Frontal cortex (tissue), 4 donors: ENCODE measurements around the gene LDHAL6B. TPM values are rescaled to one million over a fixed set of nuclear protein-coding genes. Genes with fewer than 3 reads are reported as not detected.

Source experiments
- DNase-seq, 2 donors: peaks; one replicate each; pipeline ENCODE4 v3.0.0; 2012; ENCODE audit warnings: low spot score in 2 of 2
- FAIRE-seq: peaks from 2 replicates; lab custom pipeline; 2012; peaks lifted over from hg19 to GRCh38; lab: Jason Lieb, UNC
- total RNA-seq: library from RNA; depleted of rRNA; stranded (reverse); fragments of >200 nt; gene quantifications from one replicate; pipeline ENCODE4 v1.2.3, GENCODE V29; 2014
- donor health status: control.
- donor health status: control.
- donor health status: control.

The LDHAL6B gene
- total RNA-seq, 1 donor from 2014 or later, result not detected

- FAIRE-seq, result no peak
These were observed 612 bp upstream of the LDHAL6B start for GRCh38 chr15:59205839-59206622.

DNA sequence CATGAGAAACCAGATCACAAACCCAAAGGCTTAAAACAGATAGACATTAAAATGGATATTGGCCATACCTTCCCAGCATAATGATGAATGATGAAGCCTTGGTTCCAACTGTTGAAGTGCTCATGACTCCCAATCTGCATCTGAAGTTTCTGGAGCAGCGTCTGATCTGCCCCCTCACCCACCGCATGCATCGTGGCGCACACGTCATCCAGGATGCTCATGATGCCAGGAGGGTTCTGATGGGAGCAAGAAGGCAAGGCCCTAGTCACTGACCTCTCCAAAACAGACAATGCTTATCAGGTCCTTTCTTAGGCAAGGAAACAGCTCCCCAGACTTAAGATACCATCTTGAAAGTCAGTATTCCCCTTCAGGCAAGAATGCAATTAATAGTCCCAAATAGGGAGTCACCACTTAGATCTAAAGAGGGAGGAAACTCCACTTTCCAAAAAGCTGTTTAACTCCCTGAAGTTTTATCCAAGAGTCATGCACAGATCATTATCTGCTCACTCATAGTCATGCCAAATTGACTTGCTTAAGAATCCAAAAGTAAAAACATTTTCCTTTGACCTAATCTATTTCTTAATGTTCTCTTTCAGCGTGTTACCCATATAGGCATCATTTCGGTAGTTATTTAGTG, 2.1 kb downstream of the LDHAL6B start:
- FAIRE-seq, result no peak
- DNase-seq, result no peak

More at GRCh38 chr15:59205839-59206622, 612 bp upstream of the LDHAL6B start:
- no peak for DNase-seq

- no peak for FAIRE-seq
These were observed 3.5 kb downstream of the LDHAL6B start for GRCh38 chr15:59210186-59210585.

GRCh38 chr15:59216911-59217310, 10.3 kb downstream of the LDHAL6B start:
- DNase-seq (no peak), FAIRE-seq (no peak)

More at GRCh38 chr15:59210186-59210585, 3.5 kb downstream of the LDHAL6B start:
- DNase-seq, result no peak

- no peak for FAIRE-seq
- DNase-seq, result no peak
These were observed 11.3 kb downstream of the LDHAL6B start for GRCh38 chr15:59217876-59218498.

DNA sequence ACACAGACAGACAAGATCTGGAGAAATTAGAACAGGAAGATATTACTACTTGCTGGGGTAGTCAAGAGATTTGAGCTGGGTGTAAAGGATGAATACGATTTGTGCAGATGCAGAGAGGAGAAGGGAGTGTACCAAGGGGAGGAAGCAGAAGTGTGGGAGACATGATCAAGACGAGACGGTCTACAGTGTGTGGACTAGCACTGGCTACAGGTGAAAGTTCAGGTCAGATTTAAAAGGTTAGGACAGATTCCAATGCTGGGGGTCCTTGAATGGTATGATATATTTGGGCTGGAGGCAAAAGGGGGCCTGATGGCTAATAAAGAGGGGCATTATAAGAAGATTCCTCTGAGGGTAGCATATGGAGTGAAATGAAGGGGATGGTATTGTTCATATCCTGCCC, 12.1 kb downstream of the LDHAL6B start:
- DNase-seq, result no peak
- FAIRE-seq, result no peak

DNA sequence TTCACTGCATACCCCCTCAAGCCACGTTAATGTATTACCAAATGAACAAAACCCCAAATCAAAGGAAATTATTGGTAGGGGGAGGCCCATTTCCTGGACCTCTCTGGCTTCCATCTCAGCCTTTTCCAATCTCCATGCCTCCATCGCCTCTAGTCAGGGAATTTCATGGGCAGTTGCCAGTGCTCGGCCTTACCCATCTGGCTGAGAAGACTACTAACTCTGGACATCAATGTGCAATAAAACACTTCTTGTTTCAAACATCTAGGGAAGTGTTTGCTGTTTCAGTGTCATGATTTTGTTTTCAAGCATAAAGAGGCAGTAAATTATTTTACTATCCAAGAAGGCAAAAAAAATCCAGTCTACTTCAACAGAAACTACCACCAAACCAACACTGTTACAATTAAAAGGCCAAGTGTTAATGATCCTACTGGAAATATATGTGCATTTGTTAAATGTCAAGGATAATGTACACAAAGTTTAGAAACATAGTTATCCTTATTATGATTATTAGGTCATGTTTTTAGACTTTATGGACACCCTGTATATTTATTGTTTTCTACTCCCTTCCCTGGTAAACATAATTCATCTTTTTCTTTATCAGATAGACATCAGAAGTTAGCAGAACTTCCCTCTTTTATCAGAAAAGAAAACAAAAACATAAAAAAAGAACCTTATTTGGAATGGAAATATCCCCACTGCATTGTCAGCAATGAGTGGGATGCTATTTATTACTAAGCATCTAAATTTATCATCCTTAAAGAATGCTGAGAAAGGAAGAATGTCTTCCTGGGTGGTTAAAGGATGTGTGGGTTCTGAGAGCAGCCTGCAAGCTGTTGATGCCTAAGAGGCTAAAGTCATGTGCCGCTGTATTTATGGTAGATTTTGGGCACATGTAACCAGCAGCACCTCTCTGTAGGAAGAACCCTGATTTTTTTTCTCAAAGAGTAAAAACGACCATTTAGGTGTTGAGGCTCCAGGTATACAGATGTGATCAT, 15.2 kb downstream of the LDHAL6B start:
- FAIRE-seq (no peak), DNase-seq (no peak)

- no peak for FAIRE-seq
- DNase-seq, result no peak
These were observed 16.4 kb downstream of the LDHAL6B start for GRCh38 chr15:59222906-59223550.

DNA sequence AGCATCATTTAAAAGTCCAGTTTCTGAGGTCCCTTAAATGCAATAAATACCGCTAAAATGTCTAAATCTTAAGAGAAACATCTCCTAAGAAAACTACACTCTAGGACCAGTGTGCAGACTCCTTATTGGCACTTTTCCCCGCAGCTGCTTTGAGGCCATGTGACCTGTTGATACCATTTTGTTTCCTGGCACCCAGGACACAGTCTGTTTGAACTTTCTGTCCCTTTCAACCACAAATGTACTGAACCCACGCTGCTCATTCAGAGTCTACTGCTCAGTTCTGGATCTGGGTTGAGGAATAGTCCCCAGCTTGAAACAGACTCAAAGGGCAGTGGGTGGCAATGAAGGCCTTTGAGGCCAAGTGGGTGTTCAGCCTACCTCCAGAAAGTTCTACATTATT, 17.1 kb downstream of the LDHAL6B start:
- FAIRE-seq (no peak), DNase-seq (no peak)

- DNase-seq (no peak), FAIRE-seq (no peak)
These were observed 17.8 kb downstream of the LDHAL6B start for GRCh38 chr15:59224474-59224873.

DNA sequence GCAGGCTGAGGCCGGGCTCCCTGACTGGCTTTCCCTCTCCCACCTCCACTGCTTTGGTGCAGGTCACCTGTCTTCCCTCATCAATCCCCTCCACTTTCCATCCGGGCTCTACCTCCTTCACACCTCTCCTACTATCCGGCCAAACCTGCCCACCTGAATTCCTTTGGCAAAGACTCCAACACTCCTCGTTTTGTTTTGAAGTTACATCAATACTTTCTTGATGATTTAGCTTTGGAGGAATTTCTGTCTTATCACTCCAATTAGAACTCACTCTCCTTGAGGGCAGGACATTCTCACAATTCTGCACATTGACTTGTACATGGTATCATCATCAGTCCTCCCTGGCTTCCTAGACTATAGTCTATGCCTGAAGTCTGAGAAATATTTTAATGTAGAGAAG, 20.4 kb downstream of the LDHAL6B start:
- FAIRE-seq (no peak), DNase-seq (no peak)

- FAIRE-seq, result no peak
These were observed 22.4 kb downstream of the LDHAL6B start for GRCh38 chr15:59229015-59229414.

DNA sequence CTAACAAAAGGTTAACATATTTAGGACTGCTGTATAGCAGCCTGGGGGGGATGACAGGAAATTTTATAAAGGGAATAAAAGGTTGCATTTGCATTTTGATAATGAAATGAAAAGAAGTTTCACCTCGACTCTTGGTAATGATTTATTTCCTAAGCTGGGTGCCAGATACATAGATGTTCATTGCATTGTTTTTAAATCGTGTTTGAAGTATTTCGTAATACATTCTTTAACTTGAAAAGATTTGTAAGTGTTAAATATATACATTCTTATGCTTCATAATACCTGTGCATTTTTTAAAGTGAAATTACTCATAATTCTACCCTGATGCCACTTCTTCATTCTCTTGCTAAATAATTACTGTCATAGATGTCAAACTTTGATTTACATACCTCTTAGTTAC, 22.8 kb downstream of the LDHAL6B start:
- DNase-seq (no peak), FAIRE-seq (no peak)

More at GRCh38 chr15:59229015-59229414, 22.4 kb downstream of the LDHAL6B start:
- DNase-seq, result no peak

DNA sequence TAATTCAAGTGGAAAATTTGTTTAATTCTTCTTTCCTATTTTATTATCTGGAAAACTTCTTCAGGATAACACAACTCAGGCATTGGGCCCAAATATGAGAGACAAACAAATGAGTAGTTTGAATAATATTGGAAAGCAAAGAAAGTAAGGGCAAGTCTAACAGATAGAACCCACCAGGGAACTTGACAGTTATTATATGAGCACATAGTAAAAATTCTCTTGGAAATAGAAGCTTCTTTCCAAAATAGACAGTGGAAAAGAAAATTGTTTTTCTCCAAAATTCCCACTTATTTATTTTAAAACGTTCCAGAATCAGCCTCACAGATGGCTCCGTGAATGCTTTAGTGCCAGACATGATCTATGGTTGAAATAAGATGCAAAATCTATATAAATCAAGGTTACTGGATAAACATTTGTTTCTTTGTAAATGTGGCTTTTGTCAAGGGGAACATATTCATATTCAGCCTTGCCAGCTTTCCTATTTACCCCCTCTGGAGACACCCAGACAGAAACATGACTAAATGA, 23.9 kb downstream of the LDHAL6B start:
- no peak for FAIRE-seq
- DNase-seq, result no peak

DNA sequence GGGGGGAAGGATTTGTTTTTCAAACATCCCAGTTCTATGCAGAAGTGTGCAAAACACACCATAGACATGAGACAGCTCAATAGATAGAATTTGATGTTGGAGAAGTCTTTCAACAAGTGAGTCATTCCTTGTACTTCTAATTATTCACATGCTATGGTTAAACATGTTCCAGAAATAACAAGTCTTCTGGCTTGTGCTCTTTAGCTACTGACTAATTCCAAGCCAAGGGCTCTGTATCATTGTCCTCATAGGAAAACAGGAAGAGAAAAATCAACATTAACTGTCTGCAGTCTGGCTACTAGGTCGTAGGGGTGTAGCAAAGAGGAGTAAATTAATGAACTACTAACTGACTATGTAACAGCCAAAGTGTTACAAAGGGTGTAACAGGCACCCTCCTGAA, 25.8 kb downstream of the LDHAL6B start:
- FAIRE-seq (no peak), DNase-seq (peak in 1 of 2 donors; percentile 32)

GRCh38 chr15:59236394-59236793, 29.8 kb downstream of the LDHAL6B start:
- DNase-seq (no peak), FAIRE-seq (no peak)

- DNase-seq (no peak), FAIRE-seq (no peak)
These were observed 30.6 kb downstream of the LDHAL6B start for GRCh38 chr15:59237119-59237855.

GRCh38 chr15:59237924-59238331, 31.3 kb downstream of the LDHAL6B start:
- FAIRE-seq, result no peak
- no peak for DNase-seq
